Nephron progenitor cell (in vitro differentiated cells): ENCODE data around the gene OS9.
A peak's percentile ranks its signal among the peaks of the same experiment; 100 is the strongest.

Experiments
- DNase-seq: peaks from one replicate; pipeline ENCODE4 v3.0.0; 2021
- H3K27ac Mint-ChIP-seq: 2 replicates; pipeline ENCODE4 v1.8.0; 2021; ENCODE audit warnings: mild to moderate bottlenecking, moderate library complexity, mixed read lengths
- H3K27me3 Mint-ChIP-seq: 2 replicates; pipeline ENCODE4 v1.8.0; 2021; ENCODE audit warnings: mild to moderate bottlenecking, low read depth, mixed read lengths; ENCODE audit not compliant: poor library complexity
- H3K36me3 Mint-ChIP-seq: 2 replicates; pipeline ENCODE4 v1.8.0; 2021; ENCODE audit warnings: low read depth, mixed read lengths
- H3K4me1 Mint-ChIP-seq: 2 replicates; pipeline ENCODE4 v1.8.0; 2021; ENCODE audit warnings: mixed read lengths
- H3K4me3 Mint-ChIP-seq: 2 replicates; pipeline ENCODE4 v1.8.0; 2021; ENCODE audit warnings: mild to moderate bottlenecking, moderate library complexity, mixed read lengths
- H3K9me3 Mint-ChIP-seq: 2 replicates; pipeline ENCODE4 v1.8.0; 2021; ENCODE audit warnings: mild to moderate bottlenecking, moderate library complexity, mixed read lengths
- TF ChIP-seq, protein P1 (sequence below): fragments of 200-600 bp; sonication (generic); IDR thresholded peaks from 2 replicates; pipeline ENCODE4 v1.5.0; 2021; ENCODE audit warnings: antibody characterized with exemption

The OS9 gene

DNA sequence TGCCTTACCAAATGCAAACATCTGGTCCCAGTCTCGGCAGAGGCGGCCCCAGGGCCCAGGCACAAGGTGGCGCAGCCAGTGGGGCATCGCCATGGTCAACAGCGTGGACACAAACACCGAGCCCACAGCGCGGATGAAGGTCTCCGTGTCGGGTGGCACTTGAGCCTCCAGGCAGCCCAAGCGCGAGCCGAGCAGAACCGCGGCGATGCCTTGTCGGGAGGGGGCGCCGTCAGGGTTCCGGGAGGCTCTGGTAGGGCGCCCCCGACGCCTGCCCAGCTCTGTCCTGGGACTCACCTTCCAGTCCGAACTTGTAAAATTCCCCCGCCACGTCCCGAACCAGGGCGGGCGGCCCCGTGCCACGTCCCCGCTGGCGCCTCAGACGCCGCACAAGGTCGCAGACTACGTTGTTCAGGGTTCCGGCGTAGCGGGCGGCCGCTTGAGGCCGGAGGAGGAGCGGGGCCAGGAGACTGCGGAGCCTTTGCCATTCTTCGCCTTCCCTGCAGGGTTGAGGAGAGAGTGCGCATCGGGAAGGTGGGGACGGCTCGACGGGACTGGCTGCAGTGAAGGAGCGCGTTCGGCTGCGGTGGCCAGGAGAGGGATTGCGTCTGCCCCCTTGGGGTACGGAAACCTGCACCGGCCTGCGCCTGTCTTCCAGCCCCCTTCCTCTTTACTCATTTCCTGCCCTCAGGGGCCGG, 71.2 kb downstream of the OS9 start:
- Mint-ChIP-seq H3K4me1 (peaks cover 22% of the 10 kb centered on the region), H3K4me3 (peak overlapping the region; percentile 44), H3K9me3 (peaks cover 4% of the 10 kb centered on the region), H3K27me3 (peaks cover 91% of the 10 kb centered on the region), H3K36me3 (peaks cover 27% of the 10 kb centered on the region), H3K27ac (no peak overlapping the region)
- TF ChIP-seq, protein P1, sequence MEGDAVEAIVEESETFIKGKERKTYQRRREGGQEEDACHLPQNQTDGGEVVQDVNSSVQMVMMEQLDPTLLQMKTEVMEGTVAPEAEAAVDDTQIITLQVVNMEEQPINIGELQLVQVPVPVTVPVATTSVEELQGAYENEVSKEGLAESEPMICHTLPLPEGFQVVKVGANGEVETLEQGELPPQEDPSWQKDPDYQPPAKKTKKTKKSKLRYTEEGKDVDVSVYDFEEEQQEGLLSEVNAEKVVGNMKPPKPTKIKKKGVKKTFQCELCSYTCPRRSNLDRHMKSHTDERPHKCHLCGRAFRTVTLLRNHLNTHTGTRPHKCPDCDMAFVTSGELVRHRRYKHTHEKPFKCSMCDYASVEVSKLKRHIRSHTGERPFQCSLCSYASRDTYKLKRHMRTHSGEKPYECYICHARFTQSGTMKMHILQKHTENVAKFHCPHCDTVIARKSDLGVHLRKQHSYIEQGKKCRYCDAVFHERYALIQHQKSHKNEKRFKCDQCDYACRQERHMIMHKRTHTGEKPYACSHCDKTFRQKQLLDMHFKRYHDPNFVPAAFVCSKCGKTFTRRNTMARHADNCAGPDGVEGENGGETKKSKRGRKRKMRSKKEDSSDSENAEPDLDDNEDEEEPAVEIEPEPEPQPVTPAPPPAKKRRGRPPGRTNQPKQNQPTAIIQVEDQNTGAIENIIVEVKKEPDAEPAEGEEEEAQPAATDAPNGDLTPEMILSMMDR, result no peak
- DNase-seq, result peak; percentile 47

DNA sequence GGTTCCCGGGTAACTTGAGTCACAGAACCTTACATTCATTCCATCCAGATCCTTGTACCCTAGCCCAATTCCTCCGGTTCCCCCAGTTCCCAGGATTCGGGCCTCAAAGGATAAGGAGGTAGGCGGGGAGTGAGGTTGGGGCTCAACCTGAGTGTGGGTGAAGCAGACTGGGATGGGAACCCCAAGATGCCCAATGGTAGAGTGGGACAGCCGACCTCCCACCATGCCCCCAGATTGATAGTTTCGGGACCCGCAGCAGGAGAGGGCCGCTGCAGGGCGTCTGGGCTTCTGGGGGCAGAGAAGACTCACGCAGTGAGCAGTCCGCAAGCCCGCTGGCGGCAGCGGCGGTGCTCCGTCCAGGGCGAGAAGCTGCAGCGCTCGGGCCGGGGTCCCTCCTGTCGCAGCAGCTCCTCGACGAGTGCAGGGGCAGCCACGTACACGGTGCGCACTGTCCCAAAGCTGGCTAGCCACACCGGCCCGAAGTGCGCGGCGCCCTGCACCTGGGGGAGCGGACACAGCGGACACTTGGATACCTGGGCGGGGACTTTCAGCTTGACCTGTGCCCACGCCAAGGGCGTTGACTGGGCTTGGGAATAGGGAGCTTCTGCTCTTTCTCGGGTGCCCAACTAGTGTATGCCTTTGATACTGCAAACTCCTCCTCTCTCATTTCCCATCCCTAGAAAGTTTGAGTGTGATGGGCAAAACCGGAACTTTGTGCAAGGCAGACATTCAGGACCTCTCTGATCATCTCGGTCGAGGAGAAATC, 71.9 kb downstream of the OS9 start:
- Mint-ChIP-seq H3K4me3 (peak overlapping the region; percentile 55), H3K36me3 (peaks cover 33% of the 10 kb centered on the region), H3K9me3 (peaks cover 4% of the 10 kb centered on the region), H3K27ac (no peak overlapping the region), H3K27me3 (peaks cover 83% of the 10 kb centered on the region), H3K4me1 (peaks cover 29% of the 10 kb centered on the region)
- TF ChIP-seq, protein P1, result no peak
- DNase-seq, result peak; percentile 31

DNA sequence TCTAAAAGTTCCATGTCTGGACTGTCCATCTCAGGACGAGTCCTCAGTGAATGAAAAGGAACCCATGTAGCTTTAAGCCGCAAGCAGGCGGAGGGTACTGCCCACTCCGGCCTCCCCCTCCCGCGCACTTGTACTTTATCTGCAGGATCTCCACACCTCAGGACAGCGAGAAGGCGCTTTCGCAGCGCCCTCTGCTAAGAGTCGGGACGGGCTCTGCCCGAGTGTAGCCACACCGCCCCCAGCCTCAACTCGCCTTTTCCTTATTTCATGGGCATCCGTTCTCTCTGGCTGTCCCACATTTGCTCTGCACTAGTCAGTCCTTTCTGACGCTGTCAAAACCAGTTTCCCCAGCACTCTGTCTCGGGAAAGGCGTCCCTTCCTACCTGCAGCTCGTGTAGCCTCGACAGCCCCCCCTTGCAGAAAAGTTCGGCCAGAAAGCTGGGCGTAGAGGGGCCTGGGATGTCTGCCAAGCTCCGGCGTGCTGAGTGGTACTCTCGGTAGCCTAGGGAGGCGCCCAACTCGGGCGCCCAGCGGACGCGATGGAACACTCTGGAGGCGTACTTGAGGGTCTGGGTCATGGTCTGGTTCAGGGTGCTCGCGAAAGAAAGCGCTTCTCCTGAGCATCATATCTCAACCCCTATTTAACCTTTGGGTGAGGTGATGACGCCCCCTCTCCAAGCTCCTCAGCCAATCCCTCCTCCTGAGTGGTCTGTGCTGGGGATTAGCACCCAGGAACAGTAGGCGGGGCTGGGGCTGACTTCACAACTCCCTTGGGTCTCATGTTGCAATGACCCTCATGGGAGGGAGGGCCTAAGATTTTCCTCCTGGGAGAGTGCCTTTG, 72.8 kb downstream of the OS9 start, which contains the start of gene CYP27B1:
Gene CYP27B1 (minus strand): TSS at position 615 of the 841 bp plus-strand sequence. CDS start 37 bp downstream, at position 578.
- Mint-ChIP-seq H3K4me1 (peaks cover 37% of the 10 kb centered on the region), H3K9me3 (peaks cover 4% of the 10 kb centered on the region), H3K27me3 (peaks cover 76% of the 10 kb centered on the region), H3K36me3 (peaks cover 33% of the 10 kb centered on the region), H3K27ac (no peak within 1 kb of the TSS), H3K4me3 (peak within 1 kb of the TSS; percentile 55)
- TF ChIP-seq, protein P1, result no peak
- peak; percentile 23 for DNase-seq

DNA sequence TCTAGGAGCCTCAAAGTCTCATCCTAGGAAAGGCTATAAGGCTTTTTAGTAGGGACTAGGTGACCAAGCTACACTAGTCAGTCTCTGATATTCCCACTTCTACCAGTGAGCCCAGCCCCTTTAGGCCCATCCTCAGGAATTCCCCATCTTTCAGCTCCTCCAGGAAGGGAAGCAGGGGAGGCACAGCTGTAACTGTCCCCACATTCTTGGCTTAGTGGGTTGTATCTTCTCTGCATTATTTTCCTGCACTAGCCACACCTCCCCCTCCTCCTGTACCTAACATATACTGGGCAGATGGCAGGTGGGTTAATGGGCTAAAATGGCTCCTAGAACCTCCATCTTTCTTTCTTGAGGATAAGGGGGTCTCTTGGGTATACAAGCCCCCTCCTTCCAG, 73.4 kb downstream of the OS9 start:
- TF ChIP-seq, protein P1, result no peak
- peaks cover 72% of the 10 kb centered on the region for H3K27me3 Mint-ChIP-seq
- H3K27ac Mint-ChIP-seq, result no peak overlapping the region
- peaks cover 4% of the 10 kb centered on the region for H3K9me3 Mint-ChIP-seq
- no peak for DNase-seq
- no peak overlapping the region for H3K4me3 Mint-ChIP-seq
- peaks cover 33% of the 10 kb centered on the region for H3K36me3 Mint-ChIP-seq
- peaks cover 40% of the 10 kb centered on the region for H3K4me1 Mint-ChIP-seq

DNA sequence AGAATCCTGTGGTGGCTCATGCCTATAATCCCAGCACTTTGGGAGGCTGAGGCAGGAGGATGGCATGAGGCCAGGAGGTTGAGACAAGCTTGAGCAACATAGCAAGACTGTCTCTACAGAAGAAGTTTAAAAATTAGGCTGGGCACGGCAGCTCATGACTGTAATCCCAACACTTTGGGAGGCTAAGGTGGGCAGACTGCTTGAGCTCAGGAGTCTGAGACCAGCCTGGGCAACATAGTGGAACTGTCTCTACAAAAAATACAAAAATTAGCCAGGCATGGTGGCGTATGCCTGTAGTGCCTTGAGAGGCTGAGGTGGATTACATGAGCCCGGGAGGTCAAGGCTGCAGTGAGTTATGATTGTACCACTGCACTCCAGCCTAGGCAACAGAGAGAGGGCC, 73.9 kb downstream of the OS9 start:
- TF ChIP-seq, protein P1, result no peak
- Mint-ChIP-seq H3K4me1 (peaks cover 43% of the 10 kb centered on the region), H3K9me3 (peaks cover 4% of the 10 kb centered on the region), H3K27me3 (peaks cover 67% of the 10 kb centered on the region), H3K4me3 (no peak overlapping the region), H3K36me3 (peaks cover 33% of the 10 kb centered on the region), H3K27ac (no peak overlapping the region)
- DNase-seq, result no peak
